ENCODE data around the gene FGF14.

FGF14 gene

DNA sequence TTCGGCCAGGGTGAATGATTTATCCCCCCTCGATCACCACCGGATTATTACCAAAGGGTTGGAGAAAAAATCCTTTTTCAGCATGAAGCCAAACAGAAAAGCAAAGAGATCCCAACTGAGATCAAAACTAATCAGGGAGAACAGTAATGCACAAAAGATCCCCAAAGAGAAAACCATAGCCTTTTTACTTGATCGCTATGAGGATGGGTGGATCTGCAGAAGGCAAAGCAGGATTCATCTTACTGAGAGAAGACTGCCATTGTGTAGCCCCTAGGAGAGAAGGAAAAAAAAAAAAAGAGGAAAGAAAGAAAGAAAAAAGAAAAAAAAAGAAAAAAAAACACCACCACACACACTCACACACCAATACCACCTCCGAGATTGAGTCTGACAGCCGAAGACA lies at the start of gene FGF14:
Gene FGF14, minus strand, starts transcription at position 283 of the 400 bp plus-strand sequence.
- TF ChIP-seq ZFX (IDR thresholded peaks at IDR 0.05; ENCODE audit: borderline replicate concordance), result no peak
- no peak within 1 kb of the TSS for H3K27ac ChIP-seq

DNA sequence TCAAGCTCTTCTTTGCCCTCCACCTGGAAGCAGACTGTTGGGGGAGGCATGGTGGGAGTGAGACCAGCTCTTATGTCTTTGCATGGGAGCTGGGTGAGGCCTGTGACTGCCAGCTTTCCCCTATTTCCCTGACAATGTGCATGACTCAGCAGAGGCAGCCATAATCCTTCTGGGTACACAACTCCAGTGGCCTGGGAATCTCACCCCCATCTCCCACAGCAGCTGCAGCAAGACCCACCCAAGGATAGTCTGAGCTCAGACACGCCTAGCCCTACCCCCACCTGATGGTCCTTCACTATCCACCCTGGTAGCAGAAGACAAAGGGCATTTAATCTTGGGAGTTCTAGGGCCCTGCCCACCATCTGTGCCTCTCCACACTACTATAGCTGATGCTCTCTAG lies 41.4 kb upstream of the FGF14 start:
- no peak overlapping the region for H3K27ac ChIP-seq
- TF ChIP-seq, protein P1, sequence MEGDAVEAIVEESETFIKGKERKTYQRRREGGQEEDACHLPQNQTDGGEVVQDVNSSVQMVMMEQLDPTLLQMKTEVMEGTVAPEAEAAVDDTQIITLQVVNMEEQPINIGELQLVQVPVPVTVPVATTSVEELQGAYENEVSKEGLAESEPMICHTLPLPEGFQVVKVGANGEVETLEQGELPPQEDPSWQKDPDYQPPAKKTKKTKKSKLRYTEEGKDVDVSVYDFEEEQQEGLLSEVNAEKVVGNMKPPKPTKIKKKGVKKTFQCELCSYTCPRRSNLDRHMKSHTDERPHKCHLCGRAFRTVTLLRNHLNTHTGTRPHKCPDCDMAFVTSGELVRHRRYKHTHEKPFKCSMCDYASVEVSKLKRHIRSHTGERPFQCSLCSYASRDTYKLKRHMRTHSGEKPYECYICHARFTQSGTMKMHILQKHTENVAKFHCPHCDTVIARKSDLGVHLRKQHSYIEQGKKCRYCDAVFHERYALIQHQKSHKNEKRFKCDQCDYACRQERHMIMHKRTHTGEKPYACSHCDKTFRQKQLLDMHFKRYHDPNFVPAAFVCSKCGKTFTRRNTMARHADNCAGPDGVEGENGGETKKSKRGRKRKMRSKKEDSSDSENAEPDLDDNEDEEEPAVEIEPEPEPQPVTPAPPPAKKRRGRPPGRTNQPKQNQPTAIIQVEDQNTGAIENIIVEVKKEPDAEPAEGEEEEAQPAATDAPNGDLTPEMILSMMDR (IDR thresholded peaks at IDR 0.05), result no peak
- no peak for TF ChIP-seq ZFX (IDR thresholded peaks at IDR 0.05; ENCODE audit: borderline replicate concordance)

DNA sequence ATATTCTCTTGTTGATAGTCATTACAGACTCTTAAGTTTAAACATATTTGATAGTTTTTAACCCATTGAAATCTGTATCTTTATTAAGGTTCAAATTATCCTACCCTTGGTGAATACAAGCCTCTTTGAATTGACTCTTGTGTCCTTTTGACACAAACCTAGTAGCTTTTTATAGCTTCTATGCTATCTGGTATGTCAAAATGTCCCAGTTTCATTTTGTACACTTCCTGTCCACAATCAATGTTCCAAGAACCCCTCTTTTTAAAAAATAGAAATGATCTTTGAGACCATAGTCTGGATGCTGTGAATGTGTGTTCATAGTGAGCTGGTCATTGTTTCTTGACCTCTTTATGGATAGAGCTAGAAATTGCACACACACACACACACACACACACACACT lies 39.2 kb upstream of the FGF14 start:
- no peak overlapping the region for H3K27ac ChIP-seq
- TF ChIP-seq ZFX (IDR thresholded peaks at IDR 0.05; ENCODE audit: borderline replicate concordance), result no peak
- TF ChIP-seq, protein P1 (IDR thresholded peaks at IDR 0.05), result no peak

DNA sequence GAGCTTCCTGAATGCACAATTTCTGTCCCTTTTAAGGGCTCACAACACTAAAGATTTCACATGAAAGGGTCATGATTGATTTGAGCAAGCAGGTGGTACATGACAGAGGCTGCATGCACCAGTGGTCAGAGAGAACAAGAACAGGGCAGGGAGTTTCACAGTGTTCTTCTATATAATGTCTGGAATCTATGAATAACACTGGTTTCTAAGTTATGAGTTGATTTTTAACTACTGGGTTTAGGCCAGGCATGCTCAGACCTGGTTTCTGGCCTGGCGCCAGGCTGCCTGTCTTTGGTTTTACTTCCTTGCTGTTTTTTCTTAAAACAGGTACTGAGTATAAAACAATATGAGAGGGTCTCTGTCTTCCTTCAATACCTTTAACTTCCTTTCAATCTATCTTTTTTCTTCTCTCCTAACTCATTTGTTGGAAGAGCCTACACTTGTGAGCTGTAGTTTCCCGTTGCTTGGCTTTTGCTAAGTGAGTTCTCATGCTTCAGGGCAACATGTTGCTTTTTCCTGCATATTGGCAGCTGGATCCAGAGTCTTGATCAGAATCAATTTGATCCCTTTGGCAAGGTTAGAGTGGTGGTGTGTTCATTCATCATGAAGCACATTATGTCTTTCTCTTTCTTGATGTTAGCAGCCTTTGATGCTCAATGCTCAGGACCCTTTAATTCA lies 38.5 kb upstream of the FGF14 start:
- TF ChIP-seq, protein P1 (IDR thresholded peaks at IDR 0.05), result no peak
- no peak for TF ChIP-seq ZFX (IDR thresholded peaks at IDR 0.05; ENCODE audit: borderline replicate concordance)
- no peak overlapping the region for H3K27ac ChIP-seq

DNA sequence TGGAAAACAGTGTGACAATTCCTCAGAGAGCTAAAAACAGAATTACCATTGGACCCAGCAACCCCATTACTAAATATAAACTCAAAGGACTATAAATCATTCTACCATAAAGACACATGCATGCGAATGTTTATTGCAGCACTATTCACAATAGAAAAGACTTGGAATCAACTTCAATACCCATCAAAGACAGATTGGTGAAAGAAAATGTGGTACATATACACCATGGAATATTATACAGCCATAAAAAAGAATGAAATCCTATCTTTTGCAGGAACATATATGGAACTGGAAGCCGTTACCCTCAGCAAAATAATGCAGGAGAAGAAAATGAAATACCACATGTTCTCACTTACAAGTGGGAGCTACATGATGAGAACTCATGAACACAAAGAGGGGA lies 20.8 kb upstream of the FGF14 start:
- no peak overlapping the region for H3K27ac ChIP-seq
- TF ChIP-seq ZFX (IDR thresholded peaks at IDR 0.05; ENCODE audit: borderline replicate concordance), result no peak
- TF ChIP-seq, protein P1 (IDR thresholded peaks at IDR 0.05), result no peak

DNA sequence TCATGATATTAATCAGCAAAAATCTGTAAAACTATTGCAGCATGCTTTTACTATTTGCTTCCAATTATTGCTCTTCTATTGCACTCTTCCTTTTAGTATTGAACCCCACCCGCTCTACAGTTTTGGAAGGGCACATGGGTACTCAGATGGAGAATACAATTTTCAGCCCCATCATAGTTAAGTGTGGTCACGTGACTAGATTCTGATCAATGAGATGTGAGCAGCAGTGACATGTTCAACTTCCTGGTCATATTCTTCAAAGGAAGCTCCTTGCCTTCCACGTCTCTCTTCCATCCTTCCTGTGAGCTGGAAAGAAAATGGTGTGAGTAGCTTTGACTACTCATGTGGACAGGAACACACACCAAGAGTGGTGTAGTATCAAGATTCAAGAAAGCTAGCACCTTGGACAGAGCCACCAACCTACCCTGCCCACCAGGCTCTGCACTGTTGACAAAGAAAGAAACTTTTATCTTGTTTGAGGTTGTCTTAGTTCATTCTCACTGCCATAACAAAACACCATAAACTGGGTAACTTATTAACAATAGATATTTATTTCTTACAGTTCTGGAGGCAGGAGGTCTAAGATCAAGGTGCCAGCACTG lies 3.8 kb upstream of the FGF14 start:
- TF ChIP-seq, protein P1 (IDR thresholded peaks at IDR 0.05), result no peak
- TF ChIP-seq ZFX (IDR thresholded peaks at IDR 0.05; ENCODE audit: borderline replicate concordance), result no peak
- H3K27ac ChIP-seq, result no peak overlapping the region

DNA sequence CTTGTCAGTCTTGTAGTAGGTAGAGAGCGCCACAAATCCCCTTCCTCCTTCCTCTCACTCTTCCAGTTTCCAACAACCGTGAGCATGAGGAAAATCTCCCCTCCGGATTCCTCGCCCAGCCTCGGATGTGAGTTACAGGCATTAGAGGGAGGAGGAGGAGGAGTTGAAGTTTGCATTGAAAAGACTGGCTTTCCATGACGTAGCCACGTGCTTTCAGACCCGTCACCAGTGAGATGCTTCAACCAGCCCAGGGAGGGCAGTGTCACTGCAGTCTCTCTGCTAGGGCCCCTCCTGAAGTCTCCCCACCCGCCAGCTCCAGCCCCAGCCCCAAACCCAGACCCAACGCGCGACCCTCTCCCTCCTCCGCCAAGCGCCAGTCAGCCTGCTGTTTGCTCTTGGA lies 442 bp upstream of the FGF14 start:
- H3K27ac ChIP-seq, result no peak overlapping the region
- TF ChIP-seq ZFX (IDR thresholded peaks at IDR 0.05; ENCODE audit: borderline replicate concordance), result no peak
- TF ChIP-seq, protein P1 (IDR thresholded peaks at IDR 0.05), result peak; percentile 35

Measured in 22Rv1 (cell line).